HEK293T (cell line): ENCODE measurements around the gene ADAM10.

Source experiments
- CTCF ChIA-PET: fragments of 350-600 bp; formaldehyde crosslinking; extraction: SDS; loops from one replicate; lab custom pipeline; 2021; ENCODE audit warnings: antibody characterized with exemption, inconsistent platforms; lab: Yijun Ruan, JAX
- POLR2A ChIA-PET: fragments of 350-600 bp; formaldehyde crosslinking; extraction: SDS; loops from one replicate; lab custom pipeline; 2020; ENCODE audit warnings: antibody characterized with exemption, inconsistent platforms; lab: Yijun Ruan, JAX
- DNase-seq: peaks from one replicate; pipeline ENCODE4 v3.0.0; 2012; ENCODE audit warnings: mixed read lengths; ENCODE audit errors: extremely low spot score
- ARNT ChIP-seq: fragments of 450-650 bp; IDR thresholded peaks from 2 replicates; pipeline ENCODE4 v1.6.1; 2017; ENCODE audit warnings: mild to moderate bottlenecking
- BHLHE40 ChIP-seq: fragments of 450-650 bp; IDR thresholded peaks from 2 replicates; pipeline ENCODE4 v1.6.1; 2016; ENCODE audit warnings: mild to moderate bottlenecking, moderate library complexity, borderline replicate concordance
- CTBP1 ChIP-seq: fragments of 450-650 bp; IDR thresholded peaks from 2 replicates; pipeline ENCODE4 v1.6.1; 2016; ENCODE audit warnings: borderline replicate concordance
- ELF4 ChIP-seq: fragments of 450-650 bp; IDR thresholded peaks from 2 replicates; pipeline ENCODE4 v1.6.1; 2017; ENCODE audit warnings: antibody characterized with exemption
- FOXA1 ChIP-seq: fragments of 450-650 bp; IDR thresholded peaks from 2 replicates; pipeline ENCODE4 v1.6.1; 2016; ENCODE audit warnings: mild to moderate bottlenecking
- FOXK2 ChIP-seq: fragments of 450-650 bp; IDR thresholded peaks from 2 replicates; pipeline ENCODE4 v1.6.1; 2016; ENCODE audit warnings: mild to moderate bottlenecking
- FOXM1 ChIP-seq: fragments of 450-650 bp; IDR thresholded peaks from 2 replicates; pipeline ENCODE4 v1.6.1; 2017; ENCODE audit warnings: mild to moderate bottlenecking, borderline replicate concordance
- HDGF ChIP-seq: fragments of 450-650 bp; IDR thresholded peaks from 2 replicates; pipeline ENCODE4 v1.6.1; 2017; ENCODE audit warnings: antibody characterized with exemption, borderline replicate concordance
- L3MBTL2 ChIP-seq: fragments of 450-650 bp; conservative IDR thresholded peaks from 2 replicates; pipeline ENCODE4 v1.6.1; 2016; ENCODE audit warnings: mild to moderate bottlenecking
- LEF1 ChIP-seq: fragments of 450-650 bp; IDR thresholded peaks from 2 replicates; pipeline ENCODE4 v1.6.1; 2017; ENCODE audit warnings: mild to moderate bottlenecking, borderline replicate concordance
- NFRKB ChIP-seq: fragments of 450-650 bp; IDR thresholded peaks from 2 replicates; pipeline ENCODE4 v1.6.1; 2016; ENCODE audit warnings: mild to moderate bottlenecking, moderate library complexity
- PKNOX1 ChIP-seq: fragments of 450-650 bp; IDR thresholded peaks from 2 replicates; pipeline ENCODE4 v1.6.1; 2016
- SP1 ChIP-seq: fragments of 450-650 bp; IDR thresholded peaks from 2 replicates; pipeline ENCODE4 v1.6.1; 2017
- SUZ12 ChIP-seq: fragments of 450-650 bp; IDR thresholded peaks from 2 replicates; pipeline ENCODE4 v1.6.1; 2016; ENCODE audit warnings: mild to moderate bottlenecking
- TARDBP ChIP-seq: fragments of 450-650 bp; IDR thresholded peaks from 2 replicates; pipeline ENCODE4 v1.6.1; 2016
- ZNF384 ChIP-seq: fragments of 450-650 bp; IDR thresholded peaks from 2 replicates; pipeline ENCODE4 v1.6.1; 2016

The ADAM10 gene

GRCh38 chr15:58639992-58640391, 109.5 kb downstream of the ADAM10 start:
- no peak for TF ChIP-seq PKNOX1
- no peak for TF ChIP-seq LEF1
- TF ChIP-seq SP1, result no peak
- TF ChIP-seq ZNF384, result no peak
- TF ChIP-seq ARNT, result no peak
- TF ChIP-seq FOXM1, result no peak
- TF ChIP-seq TARDBP, result no peak
- DNase-seq, result no peak
- ChIA-PET CTCF (no interaction called here), POLR2A (no interaction called here)

DNA sequence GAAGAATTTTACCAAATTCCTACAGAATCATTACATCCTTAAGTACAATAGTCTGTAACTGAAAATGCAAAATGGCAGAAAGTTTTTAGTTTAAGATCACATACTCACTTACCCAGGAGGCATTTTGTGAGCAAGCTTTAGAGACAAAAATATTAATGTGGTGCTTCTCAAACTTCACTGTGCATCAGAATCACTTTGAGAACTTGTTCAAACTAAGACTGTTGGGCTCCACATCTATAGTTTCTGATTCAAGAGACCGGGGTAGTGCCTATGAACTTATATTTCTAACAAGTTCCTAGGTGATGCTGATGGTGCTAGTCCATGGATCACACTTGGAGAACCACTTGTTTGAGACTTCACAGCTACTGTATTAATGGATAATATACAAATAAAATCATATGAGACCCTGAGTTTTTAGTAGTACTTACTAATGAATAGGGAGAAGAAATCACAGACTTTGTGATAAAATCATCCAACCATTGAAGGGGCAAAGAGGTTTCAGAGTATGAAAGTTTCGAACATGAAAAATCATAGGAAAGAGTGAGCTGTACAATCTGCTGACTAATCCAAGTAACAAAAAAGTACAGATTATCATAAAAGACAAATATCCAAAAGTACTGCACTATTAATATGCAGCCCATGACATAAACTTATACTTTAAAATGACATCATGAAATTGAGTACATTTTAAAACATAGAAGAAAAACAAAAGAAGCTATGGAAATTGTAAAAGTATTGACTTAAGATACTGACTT, 110.3 kb downstream of the ADAM10 start:
- POLR2A ChIA-PET, result no interaction called here
- TF ChIP-seq ELF4, result no peak
- no peak for TF ChIP-seq SUZ12
- TF ChIP-seq TARDBP, result no peak
- no peak for DNase-seq
- CTCF ChIA-PET, result interaction anchor here (0.6 kb wide), 1 partner anchor 227 kb away, joined by 4 read pairs; no protein-coding TSS in a partner anchor

- TF ChIP-seq FOXA1 (no peak), HDGF (no peak), CTBP1 (no peak), BHLHE40 (no peak), ARNT (no peak), LEF1 (no peak), TARDBP (no peak), FOXK2 (no peak), FOXM1 (no peak), PKNOX1 (no peak), NFRKB (no peak), ELF4 (no peak)
- no peak for DNase-seq
- CTCF ChIA-PET, result no interaction called here
- POLR2A ChIA-PET, result no interaction called here
Observed at GRCh38 chr15:58632789-58633188, 116.7 kb downstream of the ADAM10 start.

- TF ChIP-seq FOXM1, result no peak
- no peak for TF ChIP-seq ARNT
- TF ChIP-seq SUZ12, result no peak
- TF ChIP-seq PKNOX1, result no peak
- TF ChIP-seq FOXA1, result no peak
- no peak for TF ChIP-seq L3MBTL2
- TF ChIP-seq TARDBP, result no peak
- no peak for TF ChIP-seq FOXK2
- TF ChIP-seq LEF1, result no peak
- POLR2A ChIA-PET, result no interaction called here
- CTCF ChIA-PET, result no interaction called here
- no peak for DNase-seq
Observed at GRCh38 chr15:58631319-58631718, 118.2 kb downstream of the ADAM10 start.

DNA sequence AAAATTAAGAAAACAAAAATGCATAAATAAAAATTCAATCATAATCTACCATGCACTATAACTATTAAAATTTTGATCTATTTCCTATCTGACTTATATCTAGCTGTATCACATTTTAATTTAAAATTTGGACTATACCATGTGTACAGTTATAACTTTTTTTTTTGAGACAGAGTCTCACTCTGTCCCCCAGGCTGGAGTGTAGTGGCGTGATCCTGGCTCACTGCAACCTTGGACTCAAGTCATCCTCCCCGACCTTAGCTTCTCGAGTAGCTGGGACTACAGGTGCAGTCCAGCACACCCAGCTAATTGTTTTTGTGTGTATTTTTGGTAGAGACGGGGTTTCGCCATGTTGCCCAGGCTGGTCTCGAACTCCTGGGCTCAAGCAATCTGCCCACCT, 119.9 kb downstream of the ADAM10 start:
- no peak for TF ChIP-seq ELF4
- no peak for TF ChIP-seq LEF1
- TF ChIP-seq TARDBP, result no peak
- TF ChIP-seq FOXK2, result no peak
- TF ChIP-seq FOXA1, result no peak
- TF ChIP-seq PKNOX1, result no peak
- TF ChIP-seq NFRKB, result no peak
- no peak for TF ChIP-seq SP1
- no peak for TF ChIP-seq HDGF
- TF ChIP-seq BHLHE40, result no peak
- no peak for TF ChIP-seq FOXM1
- no peak for TF ChIP-seq L3MBTL2
- TF ChIP-seq CTBP1, result no peak
- no peak for TF ChIP-seq ARNT
- no peak for TF ChIP-seq SUZ12
- no peak for TF ChIP-seq ZNF384
- no peak for DNase-seq
- ChIA-PET CTCF (no interaction called here), POLR2A (no interaction called here)

- no peak for TF ChIP-seq CTBP1
- TF ChIP-seq LEF1, result no peak
- no peak for TF ChIP-seq HDGF
- no peak for TF ChIP-seq ZNF384
- no peak for TF ChIP-seq FOXA1
- no peak for TF ChIP-seq SUZ12
- TF ChIP-seq L3MBTL2, result no peak
- TF ChIP-seq SP1, result no peak
- TF ChIP-seq ELF4, result no peak
- no peak for TF ChIP-seq NFRKB
- TF ChIP-seq ARNT, result no peak
- TF ChIP-seq FOXM1, result no peak
- no peak for TF ChIP-seq BHLHE40
- no peak for TF ChIP-seq FOXK2
- no peak for TF ChIP-seq PKNOX1
- TF ChIP-seq TARDBP, result no peak
- CTCF ChIA-PET, result no interaction called here
- POLR2A ChIA-PET, result no interaction called here
- no peak for DNase-seq
Observed at GRCh38 chr15:58628206-58628947, 121.1 kb downstream of the ADAM10 start.
